GM12891 (cell line): ENCODE measurements around the gene RHPN2.
A peak's percentile ranks its signal among the peaks of the same experiment; 100 is the strongest.

Experiments used
- DNase-seq: peaks from one replicate; pipeline ENCODE4 v3.0.0; 2011; ENCODE audit warnings: low spot score; ENCODE audit not compliant: insufficient read length
- FAIRE-seq: peaks from 2 replicates; lab custom pipeline; 2011; peaks lifted over from hg19 to GRCh38; lab: Jason Lieb, UNC
- PAX5 ChIP-seq: IDR thresholded peaks from 2 replicates; pipeline ENCODE4 v1.6.1; 2011; ENCODE audit warnings: low read length, moderate library complexity, mild to moderate bottlenecking; ENCODE audit not compliant: insufficient read depth, severe bottlenecking
- POLR2A ChIP-seq: IDR thresholded peaks from 2 replicates; pipeline ENCODE4 v1.6.1; 2011; ENCODE audit warnings: low read depth, low read length, control low read depth
- POLR2AphosphoS5 ChIP-seq: IDR thresholded peaks from 2 replicates; pipeline ENCODE4 v1.6.1; 2011; ENCODE audit warnings: low read depth, low read length, control low read depth
- POU2F2 ChIP-seq: IDR thresholded peaks from 2 replicates; pipeline ENCODE4 v1.6.1; 2011; ENCODE audit warnings: low read depth, mild to moderate bottlenecking, control low read depth, low read length, moderate library complexity
- SPI1 ChIP-seq: IDR thresholded peaks from 2 replicates; pipeline ENCODE4 v1.6.1; 2011; ENCODE audit warnings: low read depth, low read length, control low read depth
- TAF1 ChIP-seq: IDR thresholded peaks from 2 replicates; pipeline ENCODE4 v1.6.1; 2011; ENCODE audit warnings: low read depth, low read length, control low read depth

RHPN2 gene

GRCh38 chr19:33094436-33095067, 29.9 kb upstream of the RHPN2 start:
- no peak for TF ChIP-seq SPI1
- TF ChIP-seq POLR2A = no peak
- no peak for TF ChIP-seq TAF1
- no peak for TF ChIP-seq POLR2AphosphoS5
- TF ChIP-seq PAX5 = no peak
- no peak for TF ChIP-seq POU2F2
- FAIRE-seq = no peak
- no peak for DNase-seq

GRCh38 chr19:33093420-33094210, 28.9 kb upstream of the RHPN2 start:
- FAIRE-seq = no peak
- no peak for TF ChIP-seq SPI1
- no peak for TF ChIP-seq TAF1
- no peak for TF ChIP-seq POLR2A
- TF ChIP-seq POU2F2 = no peak
- TF ChIP-seq PAX5 = no peak
- TF ChIP-seq POLR2AphosphoS5 = no peak
- no peak for DNase-seq

GRCh38 chr19:33090179-33090578, 25.5 kb upstream of the RHPN2 start:
- TF ChIP-seq POLR2A (no peak), POLR2AphosphoS5 (no peak)
- DNase-seq = no peak
- FAIRE-seq = no peak

- DNase-seq (no peak), FAIRE-seq (no peak)
- TF ChIP-seq SPI1 = no peak
- TF ChIP-seq PAX5 = no peak
- TF ChIP-seq POLR2AphosphoS5 = no peak
- no peak for TF ChIP-seq POLR2A
- no peak for TF ChIP-seq TAF1
- TF ChIP-seq POU2F2 = no peak
These were observed 24.3 kb upstream of the RHPN2 start for GRCh38 chr19:33089010-33089409.

- FAIRE-seq = no peak
- no peak for DNase-seq
- TF ChIP-seq POU2F2 (no peak), TAF1 (no peak), POLR2A (no peak), POLR2AphosphoS5 (no peak), PAX5 (no peak), SPI1 (no peak)
These were observed 22.3 kb upstream of the RHPN2 start for GRCh38 chr19:33086955-33087354.

GRCh38 chr19:33085570-33086128, 21.0 kb upstream of the RHPN2 start:
- DNase-seq (no peak), FAIRE-seq (no peak)
- TF ChIP-seq POLR2A (no peak), SPI1 (no peak), PAX5 (no peak), POU2F2 (no peak), TAF1 (no peak), POLR2AphosphoS5 (no peak)

GRCh38 chr19:33080761-33081681, 16.3 kb upstream of the RHPN2 start, which contains the start of gene GPATCH1:
Gene GPATCH1, plus strand, starts transcription at chr19:33081181. Its CDS starts 13 bp downstream, at chr19:33081194.
- peak; percentile 95 for DNase-seq
- TF ChIP-seq POLR2AphosphoS5 (peak; percentile 71), TAF1 (peak; percentile 82), POU2F2 (no peak), PAX5 (no peak), SPI1 (0 out of 2 replicates have a peak, but pooled peaks have one; percentile 12), POLR2A (peak; percentile 76)
- FAIRE-seq = peak; percentile 84

- no peak for DNase-seq
- TF ChIP-seq POLR2A (no peak), POU2F2 (no peak), SPI1 (no peak), TAF1 (no peak), PAX5 (no peak), POLR2AphosphoS5 (no peak)
- FAIRE-seq = no peak
These were observed 10.8 kb upstream of the RHPN2 start for GRCh38 chr19:33075519-33075918.

GRCh38 chr19:33071887-33072286, 7.2 kb upstream of the RHPN2 start:
- no peak for TF ChIP-seq POU2F2
- TF ChIP-seq POLR2A = no peak
- TF ChIP-seq SPI1 = no peak
- no peak for TF ChIP-seq PAX5
- no peak for TF ChIP-seq POLR2AphosphoS5
- no peak for TF ChIP-seq TAF1

More at GRCh38 chr19:33071887-33072286, 7.2 kb upstream of the RHPN2 start:
- DNase-seq (no peak), FAIRE-seq (no peak)
